B cell (primary cell): ENCODE data around the gene CD14. TPM values are rescaled to one million over a fixed set of nuclear protein-coding genes. Genes with fewer than 3 reads are reported as not detected.

Source experiments
- ATAC-seq: fragments of 200-7000 bp; cut with Tn5 transposase; one replicate; pipeline ENCODE4 v1.10.0; 2021; ENCODE audit warnings: low read depth, mild to moderate bottlenecking, moderate number of reproducible peaks, moderate library complexity
- CTCF ChIA-PET: fragments of 350-600 bp; sonication (Branson Sonifier 250); formaldehyde crosslinking; loops from one replicate; lab custom pipeline; 2021; ENCODE audit warnings: antibody characterized with exemption, inconsistent platforms; lab: Charles Lee
- POLR2A ChIA-PET: fragments of 350-600 bp; sonication (Branson Sonifier 250); formaldehyde crosslinking; loops from one replicate; lab custom pipeline; 2021; ENCODE audit warnings: antibody characterized with exemption; lab: Charles Lee
- DNase-seq: peaks from one replicate; pipeline ENCODE4 v3.0.0; 2013
- H2AFZ ChIP-seq: 2 replicates; pipeline ENCODE4 v1.6.1; 2012; ENCODE audit warnings: mild to moderate bottlenecking, low read depth, low read length; ENCODE audit not compliant: insufficient read depth, poor library complexity, severe bottlenecking
- H3K27ac ChIP-seq, 2 donors: 1 replicate in 1 of 2; 2 replicates in 1 of 2; pipeline ENCODE4 v1.5.1; 2012 to 2013; ENCODE audit warnings: low read length in 2 of 2, mild to moderate bottlenecking in 2 of 2, moderate library complexity in 1 of 2
- H3K27me3 ChIP-seq, 4 experiments: fragments of 200-600 bp in 1 of 4; sonication (generic) in 1 of 4; replicated peaks in 1 of 4; 1 replicate in 2 of 4; 2 replicates in 2 of 4; pipeline versions ENCODE4 v1.6.1 to v1.7.0; 2013 to 2016; ENCODE audit warnings: low read length in 3 of 4, mild to moderate bottlenecking in 2 of 4, mixed read lengths in 1 of 4, moderate library complexity in 1 of 4; ENCODE audit not compliant: insufficient read depth in 4 of 4, control insufficient read depth in 3 of 4; ENCODE audit errors: control extremely low read depth in 1 of 4
- H3K36me3 ChIP-seq, 2 experiments: replicated peaks in 1 of 2; 1 replicate in 1 of 2; 2 replicates in 1 of 2; pipeline versions ENCODE4 v1.6.1 to v1.7.1; 2013; ENCODE audit warnings: low read length in 1 of 2; ENCODE audit not compliant: insufficient read depth in 2 of 2, control insufficient read depth in 1 of 2; ENCODE audit errors: control extremely low read depth in 1 of 2, extremely low read depth in 1 of 2
- H3K4me1 ChIP-seq, 2 donors: fragments of 200-600 bp in 1 of 2; sonication (generic) in 1 of 2; 1 replicate in 1 of 2; 2 replicates in 1 of 2; pipeline versions ENCODE4 v1.5.1 to v1.6.1; 2013 to 2017; ENCODE audit warnings: low read length in 2 of 2; ENCODE audit not compliant: control insufficient read depth in 2 of 2, insufficient read depth in 2 of 2
- H3K4me2 ChIP-seq: replicated peaks from 2 replicates; pipeline ENCODE3; 2012; ENCODE audit warnings: mild to moderate bottlenecking, low read depth, low read length; ENCODE audit not compliant: poor library complexity, severe bottlenecking
- H3K4me3 ChIP-seq, 5 experiments: fragments of 200-600 bp in 1 of 5; sonication (generic) in 1 of 5; 1 replicate in 3 of 5; 2 replicates in 2 of 5; pipeline versions ENCODE4 v1.5.1 to v1.7.0; 2011 to 2016; ENCODE audit warnings: low read length in 4 of 5, mild to moderate bottlenecking in 4 of 5, low read depth in 2 of 5, control low read depth in 1 of 5, moderate library complexity in 1 of 5; ENCODE audit not compliant: insufficient read depth in 1 of 5; ENCODE audit errors: control extremely low read depth in 1 of 5, extremely low read depth in 1 of 5
- H3K79me2 ChIP-seq: fragments of 200-600 bp; sonication (generic); one replicate; pipeline ENCODE4 v1.6.0; 2016; ENCODE audit warnings: low read length; ENCODE audit not compliant: control insufficient read depth, insufficient read depth
- H3K9ac ChIP-seq: fragments of 200-600 bp; sonication (generic); 2 replicates; pipeline ENCODE4 v1.6.1; 2017; ENCODE audit warnings: mild to moderate bottlenecking, low read length, moderate library complexity
- H3K9me3 ChIP-seq, 3 donors: one replicate each; pipeline versions ENCODE4 v1.6.1 to v1.7.1; 2013; ENCODE audit warnings: low read length in 2 of 3; ENCODE audit not compliant: control insufficient read depth in 2 of 3, insufficient read depth in 1 of 3; ENCODE audit errors: control extremely low read depth in 1 of 3
- H4K20me1 ChIP-seq: 2 replicates; pipeline ENCODE4 v1.6.0; 2012; ENCODE audit warnings: mild to moderate bottlenecking, low read length; ENCODE audit not compliant: insufficient read depth, control insufficient read depth, poor library complexity, severe bottlenecking
- H3K27ac Mint-ChIP-seq: one replicate; pipeline ENCODE4 v1.8.0; 2021; ENCODE audit warnings: mixed read lengths
- H3K27me3 Mint-ChIP-seq: one replicate; pipeline ENCODE4 v1.8.0; 2021; ENCODE audit warnings: mixed read lengths
- H3K4me1 Mint-ChIP-seq: one replicate; pipeline ENCODE4 v1.8.0; 2021; ENCODE audit warnings: mixed read lengths
- H3K4me3 Mint-ChIP-seq: one replicate; pipeline ENCODE4 v1.8.0; 2021; ENCODE audit warnings: mixed read lengths
- H3K9me3 Mint-ChIP-seq: one replicate; pipeline ENCODE4 v1.8.0; 2022; ENCODE audit warnings: mixed read lengths; ENCODE audit not compliant: insufficient read depth
- EZH2 ChIP-seq: IDR thresholded peaks from 2 replicates; pipeline ENCODE4 v1.6.1; 2012; ENCODE audit warnings: borderline replicate concordance, low read depth, mild to moderate bottlenecking, moderate library complexity, low read length; ENCODE audit not compliant: insufficient read depth, poor library complexity, severe bottlenecking
- WGBS: methylation state at CpG from one replicate; pipeline ENCODE4 v1.1.5; 2013; ENCODE audit warnings: missing lambda C conversion rate; ENCODE audit not compliant: insufficient coverage; 5-methylcytosine and 5-hydroxymethylcytosine counted together
- intact Hi-C: fragments of 100-400 bp; cut with micrococcal nuclease; formaldehyde crosslinking; loops from one replicate; pipeline ENCODE4 v1.10.0; 2022
- polyA minus RNA-seq: library from RNA; depleted of rRNA, polyadenylated mRNA; stranded (reverse); fragments of >200 nt; gene quantifications from 2 replicates; pipeline ENCODE4 v1.2.3, GENCODE V29; 2012
- polyA plus RNA-seq: library from polyadenylated mRNA; depleted of rRNA; stranded (reverse); fragments of >200 nt; gene quantifications from 2 replicates; pipeline ENCODE4 v1.2.3, GENCODE V29; 2012
- total RNA-seq, 2 donors: library from RNA; stranded (reverse); fragments of 120-200 nt in 1 of 2; gene quantifications; 1 replicate in 1 of 2; 2 replicates in 1 of 2; pipeline versions ENCODE4 v1.2.3 to v1.2.4, GENCODE V29; 2013 to 2022
- TF ChIP-seq, protein P1 (sequence below): fragments of 200-600 bp; IDR thresholded peaks from one replicate; pipeline ENCODE4 v1.8.0; 2022; ENCODE audit warnings: antibody characterized with exemption, mild to moderate bottlenecking

Gene CD14
- 0.97 and 1.8 TPM in 2 replicates for total RNA-seq
- total RNA-seq (2013) = 6.6 TPM
- 4.3 and 11.4 TPM in 2 replicates for polyA plus RNA-seq
- polyA minus RNA-seq = 5.1 and 6.7 TPM in 2 replicates

GRCh38 chr5:140633021-140633471, at the start of gene CD14:
Gene CD14 (minus strand): TSS chr5:140633175. CDS start chr5:140633071, 104 bp downstream.
- H4K20me1 ChIP-seq = no peaks in the 10 kb centered on the region
- H3K79me2 ChIP-seq = no peaks in the 10 kb centered on the region
- POLR2A ChIA-PET = interaction anchor here (0.6 to 1.6 kb wide), 5 partner anchors 14 to 285 kb away, joined by 3 to 4 read pairs (median 4); partner anchors contain the start of genes EIF4EBP3, IK, NDUFA2 and WDR55
- peaks cover 16 to 19% of the 10 kb centered on the region in 2 donors for H3K4me1 ChIP-seq
- H3K27me3 ChIP-seq = peaks cover 0 to 37% (median 14%) of the 10 kb centered on the region in 4 experiments
- WGBS = 10% methylated on average over 9 of the region's 16 CpGs
- peak within 1 kb of the TSS; percentile 93 for H3K4me2 ChIP-seq
- no peaks in the 10 kb centered on the region for H3K36me3 ChIP-seq
- CTCF ChIA-PET = interaction anchor here (0.6 to 1.1 kb wide), 3 partner anchors 86 to 281 kb away, joined by 3 to 4 read pairs (median 3); partner anchors contain the start of gene EIF4EBP3
- peak within 1 kb of the TSS; percentile 10 for H3K27ac Mint-ChIP-seq
- H3K4me3 ChIP-seq = peak within 1 kb of the TSS; percentile 61 to 67 (median 66)
- no peak for TF ChIP-seq EZH2
- TF ChIP-seq, protein P1, sequence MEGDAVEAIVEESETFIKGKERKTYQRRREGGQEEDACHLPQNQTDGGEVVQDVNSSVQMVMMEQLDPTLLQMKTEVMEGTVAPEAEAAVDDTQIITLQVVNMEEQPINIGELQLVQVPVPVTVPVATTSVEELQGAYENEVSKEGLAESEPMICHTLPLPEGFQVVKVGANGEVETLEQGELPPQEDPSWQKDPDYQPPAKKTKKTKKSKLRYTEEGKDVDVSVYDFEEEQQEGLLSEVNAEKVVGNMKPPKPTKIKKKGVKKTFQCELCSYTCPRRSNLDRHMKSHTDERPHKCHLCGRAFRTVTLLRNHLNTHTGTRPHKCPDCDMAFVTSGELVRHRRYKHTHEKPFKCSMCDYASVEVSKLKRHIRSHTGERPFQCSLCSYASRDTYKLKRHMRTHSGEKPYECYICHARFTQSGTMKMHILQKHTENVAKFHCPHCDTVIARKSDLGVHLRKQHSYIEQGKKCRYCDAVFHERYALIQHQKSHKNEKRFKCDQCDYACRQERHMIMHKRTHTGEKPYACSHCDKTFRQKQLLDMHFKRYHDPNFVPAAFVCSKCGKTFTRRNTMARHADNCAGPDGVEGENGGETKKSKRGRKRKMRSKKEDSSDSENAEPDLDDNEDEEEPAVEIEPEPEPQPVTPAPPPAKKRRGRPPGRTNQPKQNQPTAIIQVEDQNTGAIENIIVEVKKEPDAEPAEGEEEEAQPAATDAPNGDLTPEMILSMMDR = no peak
- H2AFZ ChIP-seq = peak within 1 kb of the TSS; percentile 95
- intact Hi-C loops = no loop called here
- ATAC-seq (no peak), DNase-seq (no peak)
- H3K27ac ChIP-seq = no peak within 1 kb of the TSS
- peak within 1 kb of the TSS; percentile 95 for H3K4me3 Mint-ChIP-seq
- peaks cover 0 to 8% (median 6%) of the 10 kb centered on the region in 3 donors for H3K9me3 ChIP-seq
- peak within 1 kb of the TSS; percentile 71 for H3K9ac ChIP-seq
- peaks cover 17% of the 10 kb centered on the region for H3K27me3 Mint-ChIP-seq
- peaks cover 1% of the 10 kb centered on the region for H3K9me3 Mint-ChIP-seq
- H3K4me1 Mint-ChIP-seq = peaks cover 21% of the 10 kb centered on the region

DNA sequence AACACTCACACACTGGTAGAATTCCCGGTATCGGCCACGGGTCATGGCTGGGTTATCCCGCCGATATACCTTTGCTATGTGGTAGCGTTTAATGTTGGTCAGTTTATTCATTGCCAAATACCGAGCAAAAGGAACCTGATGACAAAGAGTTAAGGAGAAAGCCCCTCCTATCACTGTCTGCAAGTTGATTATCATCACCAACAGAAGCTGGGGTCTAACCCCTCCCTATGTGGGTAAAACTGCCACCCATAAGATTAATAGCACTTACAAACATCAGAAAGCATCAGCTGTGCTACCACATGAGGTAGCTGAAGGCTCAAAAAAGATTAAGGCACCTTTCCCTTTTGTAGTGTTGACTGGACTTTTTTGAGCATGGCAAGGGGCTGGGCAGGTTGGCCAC, 46.0 kb upstream of the CD14 start:
- H3K4me1 Mint-ChIP-seq = no peaks in the 10 kb centered on the region
- H3K27ac Mint-ChIP-seq = no peak overlapping the region
- H2AFZ ChIP-seq = no peak overlapping the region
- no peak for DNase-seq
- CTCF ChIA-PET = no interaction called here
- H3K27me3 ChIP-seq = no peaks in the 10 kb centered on the region
- H3K9me3 ChIP-seq = no peaks in the 10 kb centered on the region
- ATAC-seq = no peak
- H3K36me3 ChIP-seq = peaks cover 0 to 59% of the 10 kb centered on the region in 2 experiments
- POLR2A ChIA-PET = no interaction called here
- WGBS = 100% methylated on average over 3 of the region's 7 CpGs
- H3K9me3 Mint-ChIP-seq = no peaks in the 10 kb centered on the region
- no peaks in the 10 kb centered on the region for H4K20me1 ChIP-seq
- no peak overlapping the region for H3K9ac ChIP-seq
- intact Hi-C loops = no loop called here
- no peak overlapping the region for H3K27ac ChIP-seq
- no peak overlapping the region for H3K4me3 Mint-ChIP-seq
- no peaks in the 10 kb centered on the region for H3K4me1 ChIP-seq
- no peaks in the 10 kb centered on the region for H3K27me3 Mint-ChIP-seq
- no peak overlapping the region for H3K4me3 ChIP-seq
- TF ChIP-seq, protein P1 = no peak
- TF ChIP-seq EZH2 = no peak
- peaks cover 9% of the 10 kb centered on the region for H3K79me2 ChIP-seq
- H3K4me2 ChIP-seq = no peak overlapping the region
